GM12872 (cell line): ENCODE data around the gene STX1B.

Experiments used
- CTCF ChIP-seq: IDR thresholded peaks from 3 replicates; pipeline ENCODE4 v1.5.1; 2011; ENCODE audit warnings: low read depth, mild to moderate bottlenecking, low read length, moderate library complexity; ENCODE audit not compliant: insufficient read depth

STX1B gene

GRCh38 chr16:30956601-30957455 is 53.6 kb downstream of the STX1B start:
- peak; percentile 35; the same call in 2 of the 3 replicates for TF ChIP-seq CTCF

- TF ChIP-seq CTCF = no peak
Measured at GRCh38 chr16:30954993-30955392, 55.4 kb downstream of the STX1B start.

GRCh38 chr16:30953511-30954124 is 56.8 kb downstream of the STX1B start:
- peak; percentile 85 for TF ChIP-seq CTCF

GRCh38 chr16:30953111-30953510 is 57.3 kb downstream of the STX1B start:
- no peak for TF ChIP-seq CTCF

GRCh38 chr16:30951750-30952149 is 58.7 kb downstream of the STX1B start:
- TF ChIP-seq CTCF = no peak

GRCh38 chr16:30951193-30951592 is 59.2 kb downstream of the STX1B start:
- TF ChIP-seq CTCF = no peak

- TF ChIP-seq CTCF = no peak
Measured at GRCh38 chr16:30950516-30951065, 59.8 kb downstream of the STX1B start.
